H1 (cell line): ENCODE measurements around the gene AHDC1. TPM values are rescaled to one million over a fixed set of nuclear protein-coding genes. Genes with fewer than 3 reads are reported as not detected.

Source experiments
- CTCF ChIA-PET: fragments of 300-600 bp; sonication (Branson Sonifier 250); formaldehyde crosslinking; loops from one replicate; lab custom pipeline; 2021; ENCODE audit not compliant: partially characterized antibody; lab: Charles Lee
- POLR2A ChIA-PET: fragments of 300-600 bp; sonication (Branson Sonifier 250); formaldehyde crosslinking; loops from one replicate; lab custom pipeline; 2021; ENCODE audit warnings: inconsistent platforms; ENCODE audit not compliant: partially characterized antibody; lab: Charles Lee
- DNase-seq, 2 experiments: peaks; one replicate each; pipeline versions ENCODE4 v3.0.0 to v3.0.0-alpha.2; 2010 to 2022; ENCODE audit warnings: low spot score in 2 of 2, low read depth in 1 of 2, mixed read lengths in 1 of 2
- FAIRE-seq: peaks from 2 replicates; lab custom pipeline; 2011; peaks lifted over from hg19 to GRCh38; lab: Jason Lieb, UNC
- H2AFZ ChIP-seq: 2 replicates; pipeline ENCODE4 v1.8.1; 2012; ENCODE audit warnings: low read length, inconsistent platforms
- H2AK5ac ChIP-seq: 2 replicates; pipeline ENCODE4 v1.6.1; 2013; ENCODE audit warnings: low read depth, low read length
- H2BK120ac ChIP-seq: replicated peaks from 2 replicates; pipeline ENCODE3; 2013; ENCODE audit warnings: low read depth, low read length, inconsistent platforms
- H2BK12ac ChIP-seq: 2 replicates; pipeline ENCODE4 v1.6.1; 2013; ENCODE audit warnings: low read depth, low read length
- H2BK15ac ChIP-seq: 2 replicates; pipeline ENCODE4 v1.6.1; 2013; ENCODE audit warnings: low read length
- H2BK20ac ChIP-seq: 2 replicates; pipeline ENCODE4 v1.6.1; 2013; ENCODE audit warnings: low read length
- H2BK5ac ChIP-seq: 2 replicates; pipeline ENCODE4 v1.6.1; 2013; ENCODE audit warnings: low read depth, low read length
- H3K14ac ChIP-seq: 2 replicates; pipeline ENCODE4 v1.6.1; 2013; ENCODE audit warnings: inconsistent platforms; ENCODE audit not compliant: insufficient read length
- H3K18ac ChIP-seq: 2 replicates; pipeline ENCODE4 v1.6.1; 2013; ENCODE audit warnings: low read length; ENCODE audit errors: extremely low read depth
- H3K23ac ChIP-seq: 2 replicates; pipeline ENCODE4 v1.6.1; 2013; ENCODE audit warnings: inconsistent platforms; ENCODE audit not compliant: insufficient read length
- H3K23me2 ChIP-seq: 2 replicates; pipeline ENCODE4 v1.6.1; 2013; ENCODE audit warnings: low read depth, low read length
- H3K27ac ChIP-seq: 2 replicates; pipeline ENCODE4 v1.6.1; 2011; ENCODE audit warnings: low read depth, low read length, inconsistent platforms
- H3K27me3 ChIP-seq, 4 experiments: replicated peaks in 1 of 4; 1 replicate in 1 of 4; 2 replicates in 3 of 4; pipeline versions ENCODE4 v1.6.1 to v1.8.1; 2011 to 2013; ENCODE audit warnings: low read length in 3 of 4, mild to moderate bottlenecking in 3 of 4, inconsistent platforms in 2 of 4, mixed read lengths in 2 of 4, moderate library complexity in 1 of 4; ENCODE audit not compliant: control insufficient read depth in 3 of 4, insufficient read depth in 3 of 4; ENCODE audit errors: extremely low read depth in 1 of 4
- H3K36me3 ChIP-seq, 4 experiments: 2 replicates each; pipeline versions ENCODE4 v1.6.1 to v1.8.1; 2011 to 2013; ENCODE audit warnings: mild to moderate bottlenecking in 4 of 4, low read length in 3 of 4, moderate library complexity in 2 of 4, control low read depth in 1 of 4, inconsistent platforms in 1 of 4; ENCODE audit not compliant: insufficient read depth in 4 of 4, control insufficient read depth in 2 of 4
- H3K4ac ChIP-seq: replicated peaks from 2 replicates; pipeline ENCODE3; 2013; ENCODE audit warnings: low read length, low read depth, mixed read lengths, inconsistent platforms; ENCODE audit not compliant: insufficient read length
- H3K4me1 ChIP-seq, 4 experiments: replicated peaks in 1 of 4; 1 replicate in 1 of 4; 2 replicates in 3 of 4; pipeline versions ENCODE4 v1.6.1 to v1.8.1; 2011 to 2013; ENCODE audit warnings: low read length in 3 of 4, inconsistent platforms in 2 of 4, mixed read lengths in 1 of 4; ENCODE audit not compliant: insufficient read depth in 4 of 4, control insufficient read depth in 3 of 4
- H3K4me2 ChIP-seq, 2 experiments: 2 replicates each; pipeline versions ENCODE4 v1.6.1 to v1.8.1; 2011 to 2013; ENCODE audit warnings: low read depth in 2 of 2, low read length in 2 of 2, control low read depth in 1 of 2, inconsistent platforms in 1 of 2, mild to moderate bottlenecking in 1 of 2; ENCODE audit not compliant: insufficient read depth in 1 of 2
- H3K4me3 ChIP-seq, 4 experiments: fragments of 200-600, 300-600 bp in 1 of 4; sonication (generic), shearing (Covaris generic), sonication (Bioruptor Twin) in 1 of 4; 2 replicates each; pipeline versions ENCODE4 v1.5.1 to v1.8.1; 2011 to 2016; ENCODE audit warnings: low read length in 4 of 4, low read depth in 3 of 4, control low read depth in 2 of 4, inconsistent platforms in 2 of 4, mild to moderate bottlenecking in 2 of 4, mixed read lengths in 1 of 4, moderate library complexity in 1 of 4; ENCODE audit not compliant: insufficient read depth in 2 of 4; ENCODE audit errors: extremely low read depth in 1 of 4
- H3K56ac ChIP-seq: replicated peaks from 2 replicates; pipeline ENCODE3; 2013; ENCODE audit warnings: low read depth, mild to moderate bottlenecking, mixed read lengths, low read length, inconsistent platforms; ENCODE audit not compliant: insufficient read length
- H3K79me1 ChIP-seq: 2 replicates; pipeline ENCODE4 v1.6.1; 2013; ENCODE audit warnings: low read depth, low read length, control low read depth
- H3K79me2 ChIP-seq, 2 experiments: 2 replicates each; pipeline versions ENCODE4 v1.6.1 to v1.8.1; 2012 to 2013; ENCODE audit warnings: low read length in 2 of 2, mild to moderate bottlenecking in 2 of 2, inconsistent platforms in 1 of 2; ENCODE audit not compliant: insufficient read depth in 2 of 2, control insufficient read depth in 1 of 2
- H3K9ac ChIP-seq, 4 experiments: replicated peaks in 1 of 4; 1 replicate in 1 of 4; 2 replicates in 3 of 4; pipeline versions ENCODE4 v1.6.1 to v1.8.1; 2011 to 2013; ENCODE audit warnings: low read depth in 3 of 4, low read length in 3 of 4, control low read depth in 2 of 4, mild to moderate bottlenecking in 2 of 4, moderate library complexity in 2 of 4, inconsistent platforms in 1 of 4; ENCODE audit errors: extremely low read depth in 1 of 4
- H3K9me3 ChIP-seq, 2 experiments: 2 replicates each; pipeline versions ENCODE4 v1.6.1 to v1.8.1; 2012 to 2013; ENCODE audit warnings: mild to moderate bottlenecking in 2 of 2, moderate library complexity in 2 of 2, control low read depth in 1 of 2, inconsistent platforms in 1 of 2, low read depth in 1 of 2, low read length in 1 of 2, mixed read lengths in 1 of 2; ENCODE audit not compliant: insufficient read depth in 2 of 2
- H4K20me1 ChIP-seq, 2 experiments: replicated peaks in 1 of 2; 2 replicates each; pipeline versions ENCODE3 to v1.8.1; 2011 to 2013; ENCODE audit warnings: inconsistent platforms in 2 of 2, low read length in 2 of 2, mild to moderate bottlenecking in 1 of 2; ENCODE audit not compliant: insufficient read depth in 2 of 2, control insufficient read depth in 1 of 2
- H4K5ac ChIP-seq: 2 replicates; pipeline ENCODE4 v1.6.1; 2013; ENCODE audit warnings: low read length, low read depth, mixed read lengths, inconsistent platforms; ENCODE audit not compliant: insufficient read length
- H4K8ac ChIP-seq: 2 replicates; pipeline ENCODE4 v1.8.0; 2013; ENCODE audit warnings: mild to moderate bottlenecking, moderate library complexity, low read length, inconsistent platforms; ENCODE audit not compliant: insufficient read depth; ENCODE audit errors: extremely low read depth
- H4K91ac ChIP-seq: replicated peaks from 2 replicates; pipeline ENCODE3; 2013; ENCODE audit warnings: low read length, mixed read lengths, inconsistent platforms; ENCODE audit not compliant: insufficient read length
- CBX8 ChIP-seq: fragments of 300-800, 300-1000 bp; sonication (generic); IDR thresholded peaks from 2 replicates; pipeline ENCODE4 v1.7.1; 2016; ENCODE audit warnings: low read depth, low read length, borderline replicate concordance
- CEBPB ChIP-seq: IDR thresholded peaks from 2 replicates; pipeline ENCODE4 v1.6.1; 2012; ENCODE audit warnings: low read depth, low read length
- CHD2 ChIP-seq: IDR thresholded peaks from 2 replicates; pipeline ENCODE4 v1.6.1; 2012; ENCODE audit warnings: low read length, improper control_type of control experiment
- EZH2 ChIP-seq: fragments of 200-600 bp; sonication (generic); IDR thresholded peaks from 2 replicates; pipeline ENCODE4 v1.7.1; 2012; ENCODE audit warnings: low read depth, mild to moderate bottlenecking, moderate library complexity, low read length, inconsistent platforms; ENCODE audit not compliant: severe bottlenecking
- HDAC2 ChIP-seq, 2 experiments: fragments of 300-600 bp in 1 of 2; sonication (generic) in 1 of 2; IDR thresholded peaks; 2 replicates each; pipeline ENCODE4 v1.6.1; 2011 to 2012; ENCODE audit warnings: low read depth in 2 of 2, low read length in 2 of 2, mild to moderate bottlenecking in 2 of 2, moderate library complexity in 2 of 2, borderline replicate concordance in 1 of 2, inconsistent platforms in 1 of 2
- KDM4A ChIP-seq: IDR thresholded peaks from one replicate; pipeline ENCODE4 v1.7.1; 2012; ENCODE audit warnings: low read depth, mild to moderate bottlenecking, moderate library complexity, low read length, inconsistent platforms; ENCODE audit not compliant: severe bottlenecking
- MAX ChIP-seq: IDR thresholded peaks from 2 replicates; pipeline ENCODE4 v1.6.1; 2012; ENCODE audit warnings: inconsistent platforms
- SAP30 ChIP-seq: fragments of 300-600 bp; sonication (generic); IDR thresholded peaks from 2 replicates; pipeline ENCODE4 v1.7.1; 2012; ENCODE audit warnings: low read length, moderate library complexity, mild to moderate bottlenecking, inconsistent platforms; ENCODE audit not compliant: insufficient read depth, insufficient replicate concordance
- SP2 ChIP-seq: IDR thresholded peaks from 2 replicates; pipeline ENCODE4 v1.6.1; 2012; ENCODE audit warnings: mild to moderate bottlenecking, low read length, inconsistent platforms
- WGBS, 2 experiments: shearing (Covaris generic) in 1 of 2; methylation state at CpG; one replicate each; pipeline versions ENCODE4 v1.1.6 to v1.1.7; 2013 to 2015; ENCODE audit warnings: low lambda C conversion rate in 2 of 2, mixed read lengths in 2 of 2, inconsistent platforms in 1 of 2, low coverage in 1 of 2, missing lambda C conversion rate in 1 of 2; ENCODE audit not compliant: insufficient replicate concordance in 2 of 2, insufficient coverage in 1 of 2, insufficient read length in 1 of 2; ENCODE audit errors: extremely low coverage in 1 of 2, missing lambda C conversion rate in 1 of 2; 5-methylcytosine and 5-hydroxymethylcytosine counted together
- polyA plus RNA-seq, 7 experiments: library from polyadenylated mRNA; depleted of rRNA in 3 of 7; stranded (reverse) in 5 of 7; unstranded in 2 of 7; fragments of >200 nt in 5 of 7; fragments of 200-250 nt in 2 of 7; gene quantifications; 1 replicate in 5 of 7; 2 replicates in 1 of 7; 4 replicates in 1 of 7; pipeline versions ENCODE4 v1.2.1 to v1.2.3, GENCODE V29; 2011 to 2013; ENCODE audit warnings: missing spikeins in 2 of 7, mixed read lengths in 2 of 7
- total RNA-seq: library from RNA; stranded (reverse); fragmentation: NEBNext Ultra II Directional; extraction: Animal tissue kit (Norgen Biotek cat#: 25700); gene quantifications from 2 replicates; pipeline ENCODE4 v1.2.1, GENCODE V29; 2021
- TF ChIP-seq, protein P1 (sequence below): IDR thresholded peaks from 2 replicates; pipeline ENCODE4 v1.6.1; 2012; ENCODE audit warnings: low read length, inconsistent platforms

Gene AHDC1
- total and polyA plus RNA-seq, 2 of the 8 experiments (the other 6 are each of a cell fraction or from before 2014, with no cell fraction given): 4.4 to 35.1 TPM

GRCh38 chr1:27567971-27568299 lies 36.0 kb downstream of the AHDC1 start:
- Histone ChIP-seq H2BK12ac (no peak overlapping the region), H3K14ac (no peak overlapping the region), H3K56ac (no peak overlapping the region), H3K4me3 (peak overlapping the region in 3 of 4 experiments; percentile 1 to 43 (median 29); a peak in 6 of 8 replicates), H3K4me1 (peaks cover 32 to 76% (median 65%) of the 10 kb centered on the region in 4 experiments), H3K27ac (peak overlapping the region; percentile 1; the same call in 1 of the 2 replicates), H3K4ac (no peak overlapping the region), H4K8ac (no peak overlapping the region), H3K9me3 (no peaks in the 10 kb centered on the region), H3K36me3 (no peaks in the 10 kb centered on the region), H3K23ac (no peak overlapping the region), H4K91ac (peak overlapping the region; percentile 27), H3K18ac (peak overlapping the region; percentile 64; the same call in 1 of the 2 replicates), H2AK5ac (0 out of 2 replicates have a peak overlapping the region, but pooled peaks have one; percentile 32), H2AFZ (no peak overlapping the region), H3K9ac (no peak overlapping the region), H4K20me1 (peaks cover 14 to 24% of the 10 kb centered on the region in 2 experiments), H3K23me2 (0 out of 2 replicates have a peak, but pooled peaks cover 6% of the 10 kb centered on the region), H2BK15ac (peak overlapping the region; percentile 19), H3K4me2 (peak overlapping the region; percentile 59 to 64), H4K5ac (peak overlapping the region; percentile 12), H3K79me2 (peaks cover 0 to 49% of the 10 kb centered on the region in 2 experiments; a peak in 1 of 4 replicates), H2BK120ac (no peak overlapping the region), H2BK5ac (peak overlapping the region; percentile 55; the same call in 1 of the 2 replicates), H3K27me3 (no peaks in the 10 kb centered on the region), H2BK20ac (no peak overlapping the region), H3K79me1 (peaks cover 8% of the 10 kb centered on the region)
- ChIA-PET POLR2A (interaction anchor here (1.1 to 25.0 kb wide), 6 partner anchors 6 to 168 kb away, joined by 3 to 355 read pairs (median 224); partner anchors contain the start of genes AHDC1 and WASF2), CTCF (interaction anchor here (0.8 to 56.1 kb wide), 20 partner anchors 10 to 177 kb away, joined by 3 to 1807 read pairs (median 4); partner anchors contain the start of gene AHDC1)
- DNase-seq: no peak
- 82% methylated on average over 8 of the region's 8 CpGs; no CpG with 5 or more reads in 1 of the 2 experiments for WGBS, 2 experiments
- no peak for FAIRE-seq
- no peak for TF ChIP-seq SAP30
- TF ChIP-seq HDAC2 (IDR thresholded peaks at IDR 0.05; ENCODE audit: borderline replicate concordance in 1 of 2, low read depth in 2 of 2, low read length in 2 of 2): no peak
- no peak for TF ChIP-seq KDM4A
- no peak for TF ChIP-seq SP2
- TF ChIP-seq, protein P1, sequence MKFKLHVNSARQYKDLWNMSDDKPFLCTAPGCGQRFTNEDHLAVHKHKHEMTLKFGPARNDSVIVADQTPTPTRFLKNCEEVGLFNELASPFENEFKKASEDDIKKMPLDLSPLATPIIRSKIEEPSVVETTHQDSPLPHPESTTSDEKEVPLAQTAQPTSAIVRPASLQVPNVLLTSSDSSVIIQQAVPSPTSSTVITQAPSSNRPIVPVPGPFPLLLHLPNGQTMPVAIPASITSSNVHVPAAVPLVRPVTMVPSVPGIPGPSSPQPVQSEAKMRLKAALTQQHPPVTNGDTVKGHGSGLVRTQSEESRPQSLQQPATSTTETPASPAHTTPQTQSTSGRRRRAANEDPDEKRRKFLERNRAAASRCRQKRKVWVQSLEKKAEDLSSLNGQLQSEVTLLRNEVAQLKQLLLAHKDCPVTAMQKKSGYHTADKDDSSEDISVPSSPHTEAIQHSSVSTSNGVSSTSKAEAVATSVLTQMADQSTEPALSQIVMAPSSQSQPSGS: no peak
- no peak for TF ChIP-seq MAX
- TF ChIP-seq CEBPB: no peak
- no peak for TF ChIP-seq CBX8
- TF ChIP-seq CHD2: no peak
- TF ChIP-seq EZH2: no peak
